Transverse colon (tissue), 4 donors: ENCODE data around the gene ADH6.

ENCODE experiments used
- CTCF ChIP-seq, 5 experiments: fragments of 200-600 bp in 3 of 5; fragments of 450-650 bp in 2 of 5; sonication (generic) in 3 of 5; IDR thresholded peaks; 1 replicate in 2 of 5; 2 replicates in 3 of 5; pipeline ENCODE4 v1.5.1; 2016 to 2017; ENCODE audit warnings: antibody characterized with exemption in 5 of 5, inconsistent platforms in 3 of 5, mild to moderate bottlenecking in 2 of 5, moderate library complexity in 1 of 5
- EP300 ChIP-seq: sonication (generic); formaldehyde crosslinking; IDR thresholded peaks from one replicate; pipeline ENCODE4 v1.6.1; 2017; ENCODE audit warnings: antibody characterized with exemption, low read depth
- POLR2A ChIP-seq: fragments of 450-650 bp; IDR thresholded peaks from one replicate; pipeline ENCODE4 v1.6.1; 2016; ENCODE audit warnings: antibody characterized with exemption, mild to moderate bottlenecking, moderate library complexity
- POLR2AphosphoS5 ChIP-seq, 3 donors: sonication (generic); formaldehyde crosslinking; IDR thresholded peaks; one replicate each; pipeline ENCODE4 v1.6.1; 2016; ENCODE audit warnings: antibody characterized with exemption in 3 of 3

DNA sequence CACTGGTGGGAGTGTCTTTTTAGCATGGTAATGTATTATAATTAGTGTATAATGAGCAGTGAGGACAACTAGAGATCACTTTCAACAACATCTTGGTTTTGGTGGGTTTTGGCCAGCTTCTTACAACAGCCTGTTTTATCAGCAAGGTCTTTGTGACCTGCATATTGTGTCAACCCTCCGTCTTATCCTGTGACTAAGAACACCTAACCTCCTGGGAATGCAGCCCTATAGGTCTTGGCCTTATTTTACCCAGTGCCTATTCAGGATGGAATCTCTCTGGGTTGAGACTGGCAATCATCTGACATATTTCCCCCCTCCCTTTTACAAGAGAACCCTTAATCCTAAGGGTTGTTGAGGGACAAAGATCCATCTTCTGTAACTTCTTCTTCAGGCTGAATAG lies 53.1 kb downstream of the ADH6 start:
- TF ChIP-seq POLR2A (no peak), CTCF (IDR thresholded peaks at IDR 0.05) (no peak), EP300 (no peak), POLR2AphosphoS5 (IDR thresholded peaks at IDR 0.05) (no peak)
